Measurements from ENCODE around the gene DPP7. TPM values are rescaled to one million over a fixed set of nuclear protein-coding genes. Genes with fewer than 3 reads are reported as not detected.

DPP7 gene
- total and polyA plus RNA-seq, 2 of the 4 experiments (the other 2 are of a cell fraction), result 14.9 to 76.4 TPM

DNA sequence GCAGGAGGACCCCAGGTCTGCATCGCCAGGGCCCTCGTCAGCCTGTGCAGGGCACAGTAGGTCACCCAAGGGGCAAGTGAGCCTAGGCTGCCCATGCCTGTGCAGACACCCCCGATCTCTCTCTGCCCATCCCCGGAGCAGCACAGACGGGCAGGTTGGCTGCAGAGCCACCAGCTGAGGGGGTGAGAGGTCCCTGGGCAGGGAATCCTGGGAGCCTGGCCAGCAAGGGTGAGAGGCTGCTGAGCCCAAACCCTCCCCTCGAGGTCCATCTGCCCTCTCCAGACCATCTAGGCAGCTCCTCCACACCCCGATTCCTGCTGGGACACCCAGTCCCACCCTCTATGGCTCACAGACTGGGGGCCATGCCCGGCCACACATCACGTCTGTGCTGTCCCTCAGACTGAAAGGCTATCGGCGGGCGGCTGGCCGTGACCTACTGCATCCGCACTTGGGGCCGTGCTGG lies 2.8 kb upstream of the DPP7 start:
- ATAC-seq (ENCODE audit: low read depth), result no peak
- intact Hi-C loops (cut with micrococcal nuclease) (no loop called here), dilution Hi-C loops (cut with HindIII; ENCODE audit: low sequenced_read_pairs, unreplicated experiment) (no loop called here), in situ Hi-C loops (cut with MboI; ENCODE audit: low sequenced_read_pairs) (no loop called here)
- H3K36me3 ChIP-seq (ENCODE audit: control insufficient read depth, insufficient read depth, low read length), result peaks cover 6% of the 10 kb centered on the region
- H3K9me1 ChIP-seq (ENCODE audit: insufficient read depth, low read length), result no peaks in the 10 kb centered on the region
- no peak overlapping the region for H2BK15ac ChIP-seq (ENCODE audit: low read depth, low read length)
- H3K23ac ChIP-seq (ENCODE audit: low read depth, low read length), result no peak overlapping the region
- no peak overlapping the region for H2BK120ac ChIP-seq (ENCODE audit: low read depth, low read length)
- 0 out of 4 replicates have a peak, but pooled peaks cover 0 to 3% of the 10 kb centered on the region in 2 experiments for H3K79me1 ChIP-seq (ENCODE audit: low read depth in 1 of 2, low read length in 2 of 2)
- peak overlapping the region; percentile 28 for H2AK9ac ChIP-seq (replicated peaks; ENCODE audit: low read depth, low read length, poor library complexity)
- no peaks in the 10 kb centered on the region for H4K20me1 ChIP-seq (ENCODE audit: insufficient read depth, low read length)
- no peak overlapping the region for H3K18ac ChIP-seq (ENCODE audit: low read depth, low read length)
- H3K56ac ChIP-seq (ENCODE audit: extremely low read depth, insufficient read depth, low read length), result no peak overlapping the region
- no peak for DNase-seq
- H3K27ac ChIP-seq (ENCODE audit: insufficient read depth, low read length), result no peak overlapping the region
- H3K4me2 ChIP-seq (ENCODE audit: low read depth, low read length), result no peak overlapping the region
- no peak overlapping the region for H2BK5ac ChIP-seq (ENCODE audit: low read depth, low read length, poor library complexity, severe bottlenecking)
- H3K4me3 ChIP-seq (ENCODE audit: insufficient read depth, low read depth, low read length), result no peak overlapping the region
- H3K9me3 ChIP-seq (ENCODE audit: control insufficient read depth, insufficient read depth, low read length), result no peaks in the 10 kb centered on the region
- H2BK20ac ChIP-seq (ENCODE audit: low read depth, low read length), result no peak overlapping the region
- no peak overlapping the region for H4K5ac ChIP-seq (ENCODE audit: low read depth, low read length)
- no peak overlapping the region for H2AFZ ChIP-seq (replicated peaks; ENCODE audit: low read length, poor library complexity)
- WGBS, 2 experiments (ENCODE audit: extremely low coverage in 2 of 2, insufficient read length in 1 of 2), result no CpG with 5 or more reads among the region's 15 CpGs
- TF ChIP-seq, protein P1, sequence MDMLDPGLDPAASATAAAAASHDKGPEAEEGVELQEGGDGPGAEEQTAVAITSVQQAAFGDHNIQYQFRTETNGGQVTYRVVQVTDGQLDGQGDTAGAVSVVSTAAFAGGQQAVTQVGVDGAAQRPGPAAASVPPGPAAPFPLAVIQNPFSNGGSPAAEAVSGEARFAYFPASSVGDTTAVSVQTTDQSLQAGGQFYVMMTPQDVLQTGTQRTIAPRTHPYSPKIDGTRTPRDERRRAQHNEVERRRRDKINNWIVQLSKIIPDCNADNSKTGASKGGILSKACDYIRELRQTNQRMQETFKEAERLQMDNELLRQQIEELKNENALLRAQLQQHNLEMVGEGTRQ (IDR thresholded peaks at IDR 0.05; ENCODE audit: low read depth, low read length), result no peak
- no peak for TF ChIP-seq MAZ (IDR thresholded peaks at IDR 0.05; ENCODE audit: borderline replicate concordance, low read depth, low read length)
- TF ChIP-seq, protein P2, sequence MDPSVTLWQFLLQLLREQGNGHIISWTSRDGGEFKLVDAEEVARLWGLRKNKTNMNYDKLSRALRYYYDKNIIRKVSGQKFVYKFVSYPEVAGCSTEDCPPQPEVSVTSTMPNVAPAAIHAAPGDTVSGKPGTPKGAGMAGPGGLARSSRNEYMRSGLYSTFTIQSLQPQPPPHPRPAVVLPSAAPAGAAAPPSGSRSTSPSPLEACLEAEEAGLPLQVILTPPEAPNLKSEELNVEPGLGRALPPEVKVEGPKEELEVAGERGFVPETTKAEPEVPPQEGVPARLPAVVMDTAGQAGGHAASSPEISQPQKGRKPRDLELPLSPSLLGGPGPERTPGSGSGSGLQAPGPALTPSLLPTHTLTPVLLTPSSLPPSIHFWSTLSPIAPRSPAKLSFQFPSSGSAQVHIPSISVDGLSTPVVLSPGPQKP (IDR thresholded peaks at IDR 0.05; ENCODE audit: borderline replicate concordance, low read depth, low read length), result no peak
- TF ChIP-seq RAD21 (IDR thresholded peaks at IDR 0.05; ENCODE audit: low read length), result no peak
- no peak for TF ChIP-seq RCOR1 (IDR thresholded peaks at IDR 0.05; ENCODE audit: insufficient replicate concordance, low read length)
- TF ChIP-seq POLR2A (IDR thresholded peaks at IDR 0.05; ENCODE audit: low read depth, low read length), result no peak
- no peak overlapping the region for H3K14ac ChIP-seq (replicated peaks; ENCODE audit: low read depth, low read length)
- no peak overlapping the region for H4K91ac ChIP-seq (ENCODE audit: insufficient read depth, low read depth, low read length)
- H2AK5ac ChIP-seq (ENCODE audit: low read depth, low read length), result no peak overlapping the region
- no peaks in the 10 kb centered on the region for H3K27me3 ChIP-seq (ENCODE audit: control insufficient read depth, insufficient read depth, low read length)
- CTCF ChIA-PET, result no interaction called here
- no peak overlapping the region for H4K8ac ChIP-seq (ENCODE audit: low read depth in 2 of 2, low read length in 2 of 2)
- POLR2A ChIA-PET (ENCODE audit: unreplicated experiment), result no interaction called here
- H3K4ac ChIP-seq (ENCODE audit: low read depth, low read length), result no peak overlapping the region
- no peak overlapping the region for H3K9ac ChIP-seq (ENCODE audit: low read depth, low read length)
- no TSS peak for BruUV-seq (replicated peaks)
- H3K4me1 ChIP-seq (ENCODE audit: control insufficient read depth, insufficient read depth, low read length), result peaks cover 8% of the 10 kb centered on the region

Data from IMR-90 (cell line).